NCI-H2081 treated with DMSO at 0.1 percent for 48 hours (cell line): ENCODE results near the gene M1AP.
"Not testable (repeated sequence)": the region's sequence is repeated elsewhere in the genome, so short reads cannot be mapped to it uniquely, and the experiment has no call there.

ENCODE experiments used
- DNase-seq: peaks from one replicate; lab custom pipeline; 2025; lab: John Stamatoyannopoulos, UW

The M1AP gene

DNA sequence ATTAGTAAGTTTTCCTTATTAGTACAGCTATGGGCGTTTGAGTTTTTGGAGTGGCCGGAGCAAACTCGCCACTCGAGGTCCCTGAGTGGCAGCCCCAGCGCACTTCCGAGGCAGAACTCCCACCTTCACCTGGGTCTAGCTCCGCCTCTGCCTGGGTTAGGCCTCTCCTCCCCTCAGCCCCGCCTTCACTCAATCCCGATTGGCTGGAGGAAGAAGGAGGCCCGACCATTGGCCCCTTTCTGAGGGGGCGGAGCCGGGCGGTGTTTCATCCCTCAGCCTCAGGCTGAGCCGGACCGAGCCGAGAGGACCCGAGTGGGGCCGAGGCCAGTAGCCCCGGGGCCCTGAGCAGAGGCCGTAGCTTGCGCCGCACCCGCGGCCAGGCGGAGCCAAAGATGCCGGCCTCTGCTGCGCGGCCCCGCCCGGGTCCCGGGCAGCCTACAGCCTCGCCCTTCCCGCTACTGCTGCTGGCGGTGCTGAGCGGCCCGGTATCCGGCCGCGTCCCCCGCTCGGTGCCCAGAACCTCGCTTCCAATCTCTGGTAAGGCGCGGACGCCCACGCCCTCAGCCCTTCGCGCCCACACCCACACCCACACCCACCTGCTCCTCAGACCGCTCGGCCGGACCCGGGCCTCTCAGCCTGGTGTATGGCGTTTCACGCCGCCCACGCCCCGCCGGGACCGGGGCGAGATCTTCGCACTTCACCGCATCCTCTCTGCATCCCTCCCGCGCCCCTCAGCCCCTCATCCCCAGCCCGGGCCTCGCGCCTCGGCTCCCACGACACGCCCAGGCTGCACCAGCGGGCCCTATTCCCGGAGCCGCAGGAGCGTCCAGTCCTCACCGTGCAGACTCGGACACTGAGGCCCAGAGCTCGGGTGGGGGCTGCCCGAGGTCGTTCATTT is 6.1 kb upstream of the M1AP start, which contains the start of gene SEMA4F:
SEMA4F (plus strand) TSS at position 263 of the 898 bp plus-strand sequence; CDS start at position 393, 130 bp downstream.
- peak; percentile 88 for DNase-seq

DNA sequence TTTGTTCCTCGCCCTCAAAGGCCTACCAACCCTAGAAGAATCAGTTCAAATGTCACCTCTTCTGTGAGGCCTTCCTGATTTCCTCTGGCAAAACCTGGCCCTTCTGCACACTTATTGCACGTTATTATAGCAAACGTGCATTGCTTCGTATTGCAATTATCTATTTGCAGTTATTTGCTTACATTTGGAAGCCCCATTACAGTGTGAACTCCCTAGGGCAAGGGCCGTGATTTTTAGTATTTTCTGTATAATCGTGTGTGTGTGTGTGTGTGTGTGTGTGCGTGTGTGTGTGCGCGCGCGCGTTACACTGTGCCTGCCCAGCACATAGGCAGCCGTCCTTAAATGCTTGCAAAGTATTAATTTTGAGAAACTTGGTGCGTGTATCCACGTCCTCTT is 5.5 kb upstream of the M1AP start:
- DNase-seq = no peak

GRCh38 chr2:74646834-74647482 is 1.2 kb downstream of the M1AP start:
- DNase-seq = no peak

DNA sequence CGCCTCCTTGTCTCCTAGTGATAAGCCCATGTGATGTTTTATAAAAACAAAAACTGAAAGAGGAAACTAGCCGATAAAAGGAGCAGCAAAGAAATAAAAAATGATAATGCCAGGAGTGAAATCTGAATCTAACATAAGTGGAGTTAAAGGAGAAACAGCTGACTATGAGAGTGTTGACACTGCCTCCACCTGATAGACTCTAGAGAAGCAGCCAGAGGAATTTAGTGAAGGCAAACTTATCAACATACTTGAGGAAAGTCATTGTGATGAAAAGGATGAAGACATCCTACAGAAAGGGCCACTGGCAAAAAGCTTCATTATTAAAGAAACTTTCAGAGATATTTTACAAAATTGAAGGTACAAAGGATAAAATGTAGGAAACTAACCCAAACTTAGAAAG is 1.9 kb downstream of the M1AP start:
- DNase-seq = no peak

DNA sequence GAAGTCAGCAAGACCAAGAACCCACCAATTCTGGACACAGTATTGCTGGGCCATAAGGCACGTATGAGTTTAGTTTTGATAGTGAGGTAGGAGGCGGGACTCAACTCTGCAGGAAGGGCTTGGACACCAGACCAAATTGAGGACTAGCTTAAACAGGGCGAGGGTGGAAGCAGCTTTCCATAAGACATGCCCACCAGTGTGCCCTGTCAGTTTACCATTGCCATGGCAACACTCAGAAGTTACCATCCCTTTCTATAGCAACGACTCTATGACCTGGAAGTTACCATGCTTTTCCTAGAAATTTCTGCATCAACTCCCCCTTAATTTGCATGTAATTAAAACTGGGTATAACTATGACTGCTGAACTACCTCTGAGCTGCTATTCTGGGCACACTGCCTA is 2.8 kb downstream of the M1AP start:
- DNase-seq = no peak

DNA sequence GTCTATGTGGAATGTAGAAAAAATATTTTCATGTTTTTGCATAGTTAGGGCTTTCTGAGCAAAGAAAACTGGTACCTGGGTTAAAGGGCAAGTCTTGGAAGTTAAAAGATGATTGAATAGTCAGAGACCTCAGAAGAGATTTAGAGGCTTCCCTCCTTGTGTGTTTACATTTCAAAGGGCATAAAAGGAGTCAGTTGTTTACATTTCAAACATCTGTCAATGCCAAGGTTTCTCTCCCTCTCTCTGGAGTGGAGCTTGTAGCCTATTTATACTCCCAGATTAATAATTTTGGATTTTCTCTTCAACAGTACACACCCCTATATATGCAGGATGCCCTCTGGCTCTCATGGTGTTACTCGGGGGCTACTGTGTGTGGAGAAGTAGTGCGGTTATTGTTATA is 8.6 kb downstream of the M1AP start:
- DNase-seq = no peak

- no peak for DNase-seq
These were observed 15.2 kb downstream of the M1AP start for GRCh38 chr2:74632939-74633312.

DNA sequence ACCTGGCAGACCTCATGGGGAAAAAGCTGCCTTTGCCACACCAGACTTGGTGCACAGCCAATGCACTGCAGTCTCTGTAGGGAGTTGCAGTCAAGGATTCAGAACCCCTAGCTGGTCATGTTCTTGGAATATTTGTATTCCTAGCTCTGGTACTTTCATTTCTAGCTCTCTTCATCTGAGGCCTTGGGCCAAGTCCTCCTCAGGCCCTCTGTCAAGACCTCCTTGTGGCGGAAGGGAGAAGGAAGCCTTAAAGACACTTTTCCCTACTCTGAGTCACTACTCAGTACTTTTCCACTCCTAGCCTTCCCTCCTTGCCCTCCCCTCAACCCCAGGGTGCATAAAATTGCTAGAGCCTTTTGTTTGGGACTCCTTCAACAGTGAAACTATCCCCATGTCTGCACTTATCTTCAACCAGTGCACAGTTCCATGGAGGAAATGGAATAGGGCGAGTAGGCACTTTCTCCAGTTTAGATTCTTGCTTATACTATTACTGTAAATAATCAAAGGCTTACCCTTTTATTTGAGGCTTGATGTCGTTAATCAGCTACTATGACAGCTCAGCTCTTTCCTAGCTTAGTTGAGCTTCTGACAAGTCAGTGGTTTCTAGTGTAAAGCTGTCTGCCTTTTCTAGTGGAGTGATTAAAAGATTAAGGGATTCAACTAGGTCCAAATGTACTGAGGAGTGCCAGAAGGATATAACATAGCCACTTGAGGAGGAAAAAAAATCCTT is 15.8 kb downstream of the M1AP start:
- DNase-seq = no peak

DNA sequence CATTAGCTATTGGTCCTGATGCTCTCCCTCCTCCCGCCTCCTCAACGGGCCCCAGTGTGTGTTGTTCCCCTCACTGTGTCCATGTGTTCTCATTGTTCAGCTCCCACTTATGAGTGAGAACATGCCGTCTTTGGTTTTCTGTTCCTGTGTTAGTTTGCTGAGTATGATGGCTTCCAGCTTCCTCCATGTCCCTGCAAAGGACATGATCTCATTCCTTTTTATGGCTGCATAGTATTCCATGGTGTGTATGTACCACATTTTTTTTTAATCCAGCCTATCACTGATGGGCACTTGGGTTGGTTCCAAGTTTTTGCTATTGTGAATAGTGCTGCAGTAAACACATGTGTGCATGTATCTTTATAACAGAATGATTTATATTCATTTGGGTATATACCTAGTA is 17.7 kb downstream of the M1AP start:
- not testable (repeated sequence) for DNase-seq

- no peak for DNase-seq
These were observed 19.5 kb downstream of the M1AP start for GRCh38 chr2:74628538-74629105.

DNA sequence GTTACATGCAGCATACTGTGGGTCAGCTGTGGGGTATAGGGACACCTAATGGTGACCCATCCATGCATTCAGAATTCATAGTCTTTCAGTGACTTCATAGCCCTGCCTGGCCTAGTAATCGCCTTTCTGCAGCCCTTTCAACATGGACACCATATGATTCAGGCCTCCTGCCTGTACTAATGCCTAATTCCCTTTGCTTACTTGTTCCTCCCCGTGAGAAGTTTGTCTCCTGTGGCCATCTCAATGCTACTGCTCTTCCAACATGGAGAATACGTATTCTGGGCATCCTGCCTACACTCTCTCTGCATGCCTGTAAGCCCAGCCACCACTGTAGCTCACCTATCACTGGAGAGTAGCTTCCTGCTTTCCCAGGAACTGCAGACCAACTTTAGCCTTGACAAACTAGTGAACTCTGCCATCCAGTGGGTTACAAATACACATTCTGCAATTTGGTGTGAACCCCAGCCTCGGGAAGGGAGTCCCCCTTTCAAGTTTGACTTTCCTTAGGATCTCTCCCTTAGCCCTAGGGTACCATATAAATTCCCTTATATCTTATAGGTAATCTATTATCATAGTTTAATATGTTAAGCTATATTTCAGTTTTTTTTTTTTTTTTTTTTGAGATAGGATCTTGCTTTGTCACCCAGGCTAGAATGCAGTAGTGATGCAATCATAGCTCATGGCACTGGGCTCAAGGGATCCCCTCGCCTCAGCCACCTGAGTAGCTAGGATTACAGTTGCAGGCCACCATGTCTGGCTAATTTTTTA is 22.3 kb downstream of the M1AP start:
- no peak for DNase-seq

DNA sequence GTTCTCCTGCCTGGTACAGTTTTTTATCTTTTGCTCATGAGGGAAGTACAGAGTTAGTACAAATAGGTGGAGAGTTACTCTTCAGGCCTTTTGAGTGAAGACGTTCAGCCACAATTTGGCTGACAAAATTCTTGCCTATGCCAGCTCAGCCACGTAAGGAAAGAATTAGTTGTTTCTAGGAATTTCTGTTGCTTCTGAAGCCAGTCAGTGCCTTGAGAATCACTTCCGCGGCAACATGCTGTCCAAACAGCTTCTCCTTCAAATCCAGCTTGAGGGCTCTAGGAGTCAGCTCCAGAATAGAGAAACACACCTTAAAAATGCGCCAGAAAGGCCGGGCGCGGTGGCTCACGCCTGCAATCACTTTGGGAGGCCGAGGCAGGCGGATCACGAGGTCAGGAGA is 27.5 kb downstream of the M1AP start:
- no peak for DNase-seq

- no peak for DNase-seq
These were observed 28.4 kb downstream of the M1AP start for GRCh38 chr2:74619651-74620297.

DNA sequence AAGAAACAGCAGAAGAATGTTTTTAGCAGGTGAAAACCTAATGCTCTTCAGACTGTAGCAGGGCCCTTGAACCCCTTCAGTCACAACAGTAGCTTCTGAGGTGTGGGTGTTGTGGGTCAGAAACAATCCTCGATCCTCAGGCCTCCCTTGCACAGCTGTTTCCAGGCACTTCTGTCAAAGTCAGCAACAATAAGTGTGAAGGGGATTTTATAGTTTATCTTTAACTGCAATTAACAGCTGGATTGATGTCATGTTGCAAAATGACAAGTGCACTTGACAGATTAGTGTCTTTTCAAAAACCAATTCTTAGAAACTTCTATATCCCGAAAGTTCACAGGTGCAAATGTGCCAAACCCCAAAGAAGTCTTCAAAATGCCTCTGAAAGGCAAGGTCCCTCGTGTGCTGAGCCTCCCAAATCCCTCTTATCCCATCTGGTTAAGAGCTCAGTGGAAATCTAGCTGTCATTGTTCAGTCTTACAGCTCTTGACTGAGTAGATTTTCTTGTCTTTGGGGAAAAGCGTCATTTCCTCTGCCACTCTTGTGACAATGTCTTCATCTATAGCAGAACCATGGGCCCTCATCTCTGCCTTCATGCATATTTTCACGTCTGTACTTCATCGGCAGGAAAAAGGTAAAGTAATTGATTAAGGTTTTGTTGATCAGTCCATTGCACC is 29.6 kb downstream of the M1AP start:
- no peak for DNase-seq

DNA sequence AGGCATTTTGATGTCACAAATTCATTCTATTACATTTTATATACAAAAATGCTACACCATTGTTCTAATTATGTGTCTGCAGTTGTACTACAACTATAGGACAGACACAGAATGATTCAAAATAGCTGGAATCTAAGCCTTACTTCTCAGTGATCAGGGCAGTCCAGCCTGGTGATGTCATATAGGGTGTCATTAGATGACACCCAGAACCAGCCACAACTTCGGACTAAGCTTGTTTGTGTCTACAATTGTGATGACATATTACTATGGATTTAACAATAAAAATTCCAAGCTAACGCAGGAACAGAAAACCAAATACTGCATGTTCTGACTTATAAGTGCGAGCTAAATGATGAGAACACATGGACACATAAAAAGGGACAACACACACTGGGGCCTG is 31.0 kb downstream of the M1AP start:
- DNase-seq = no peak

- no peak for DNase-seq
These were observed 41.2 kb downstream of the M1AP start for GRCh38 chr2:74606927-74607326.

DNA sequence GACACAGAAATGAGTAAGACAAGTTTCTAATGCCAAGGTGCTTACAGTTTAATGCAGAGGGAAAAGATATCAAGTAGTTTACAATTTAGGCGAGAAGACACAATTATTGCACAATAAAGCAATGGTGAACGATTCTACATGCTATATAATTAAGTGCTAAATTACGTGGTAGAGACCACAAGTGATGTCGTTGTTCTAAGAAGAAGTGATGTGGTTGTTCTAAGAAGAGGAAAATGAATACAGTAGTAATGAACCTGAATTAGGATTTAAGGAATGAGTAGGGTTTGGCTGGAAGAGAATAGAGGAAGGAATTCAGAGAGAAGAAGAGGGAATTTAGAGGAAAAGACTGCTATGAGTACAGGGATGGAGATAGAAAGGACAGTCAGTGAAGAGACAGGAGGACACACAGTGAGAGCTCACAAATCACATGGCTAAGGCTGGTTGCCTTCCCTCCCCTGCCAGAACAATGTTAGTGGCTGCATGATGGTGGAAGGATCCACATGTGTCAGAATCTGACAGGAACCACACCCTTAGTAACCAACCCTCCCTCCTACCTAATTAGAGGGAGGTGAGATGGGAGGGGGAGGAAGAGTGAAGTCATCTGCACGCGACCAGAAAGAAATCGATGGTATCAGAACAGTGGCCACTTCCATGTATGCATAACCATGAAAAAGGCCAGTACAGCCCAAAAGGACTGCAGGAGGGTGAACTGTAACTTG is 44.7 kb downstream of the M1AP start:
- DNase-seq = no peak

GRCh38 chr2:74602586-74603281 is 45.4 kb downstream of the M1AP start:
- DNase-seq = no peak

- no peak for DNase-seq
These were observed 48.5 kb downstream of the M1AP start for GRCh38 chr2:74599676-74600075.
